Panc1 (cell line): ENCODE measurements around the gene KLRF2. TPM values are rescaled to one million over a fixed set of nuclear protein-coding genes. Genes with fewer than 3 reads are reported as not detected.

Experiments
- ATAC-seq: fragments of 200-7000 bp; cut with Tn5 transposase; 2 replicates; pipeline ENCODE4 v1.9.1; 2020; ENCODE audit warnings: mild to moderate bottlenecking, moderate library complexity
- BruUV-seq: library from RNA; stranded (reverse); fragments of 400-500 nt; replicated peaks from 2 replicates; lab custom pipeline; 2021; lab: Mats Ljungman, UMichigan
- CTCF ChIA-PET: fragments of 300-600 bp; sonication (Branson Sonifier 250); formaldehyde crosslinking; loops from one replicate; lab custom pipeline; 2022; ENCODE audit warnings: antibody characterized with exemption; lab: Charles Lee
- POLR2A ChIA-PET: fragments of 300-600 bp; sonication (Branson Sonifier 250); formaldehyde crosslinking; loops from one replicate; lab custom pipeline; 2022; ENCODE audit warnings: antibody characterized with exemption; lab: Charles Lee
- DNase-seq: peaks from one replicate; pipeline ENCODE4 v3.0.0-alpha.2; 2010; ENCODE audit warnings: low read depth, low spot score
- H3K27ac ChIP-seq: 2 replicates; pipeline ENCODE4 v1.5.1; 2011; ENCODE audit warnings: mild to moderate bottlenecking, low read length, inconsistent platforms
- H3K27me3 ChIP-seq: fragments of 200-500 bp; sonication (Bioruptor generic); 2 replicates; pipeline ENCODE4 v1.6.0; 2014; ENCODE audit warnings: low read length, inconsistent platforms; ENCODE audit not compliant: control insufficient read depth, insufficient read depth
- H3K36me3 ChIP-seq: fragments of 200-500 bp; sonication (Bioruptor generic); 2 replicates; pipeline ENCODE4 v1.5.1; 2014; ENCODE audit warnings: inconsistent platforms, mild to moderate bottlenecking, low read length, moderate library complexity; ENCODE audit not compliant: control insufficient read depth, insufficient read depth
- H3K4me1 ChIP-seq: 2 replicates; pipeline ENCODE4 v1.5.1; 2011; ENCODE audit warnings: inconsistent platforms, mild to moderate bottlenecking, low read length, moderate library complexity; ENCODE audit not compliant: control insufficient read depth, insufficient read depth
- H3K4me3 ChIP-seq, 2 experiments: 2 replicates each; pipeline ENCODE4 v1.5.1; 2011 to 2012; ENCODE audit warnings: low read depth in 2 of 2, low read length in 2 of 2, mild to moderate bottlenecking in 2 of 2, inconsistent platforms in 1 of 2, moderate library complexity in 1 of 2
- H3K9me3 ChIP-seq: fragments of 200-500 bp; sonication (Bioruptor generic); 2 replicates; pipeline ENCODE4 v1.5.1; 2014; ENCODE audit warnings: low read depth, mild to moderate bottlenecking, inconsistent platforms, low read length, moderate library complexity; ENCODE audit not compliant: control insufficient read depth, insufficient read depth
- CTCF ChIP-seq: fragments of 450-650 bp; IDR thresholded peaks from 2 replicates; pipeline ENCODE4 v1.5.1; 2017; ENCODE audit warnings: mild to moderate bottlenecking
- POLR2AphosphoS5 ChIP-seq: IDR thresholded peaks from 2 replicates; pipeline ENCODE4 v1.6.1; 2012; ENCODE audit warnings: mild to moderate bottlenecking, low read depth, low read length, moderate library complexity
- REST ChIP-seq, 2 experiments: IDR thresholded peaks; 2 replicates each; pipeline ENCODE4 v1.6.1; 2011 to 2012; ENCODE audit warnings: low read depth in 2 of 2, control low read depth in 1 of 2, low read length in 1 of 2, mild to moderate bottlenecking in 1 of 2, moderate library complexity in 1 of 2; ENCODE audit not compliant: insufficient read depth in 1 of 2
- SIN3A ChIP-seq: IDR thresholded peaks from 2 replicates; pipeline ENCODE4 v1.6.1; 2012; ENCODE audit warnings: low read depth, mild to moderate bottlenecking, low read length, moderate library complexity, borderline replicate concordance; ENCODE audit not compliant: insufficient read depth
- TCF7L2 ChIP-seq: IDR thresholded peaks from 2 replicates; pipeline ENCODE4 v1.6.1; 2011; ENCODE audit warnings: mild to moderate bottlenecking, low read depth, low read length, inconsistent platforms
- in situ Hi-C: cut with HindIII; loops from 2 replicates; pipeline ENCODE4 v1.10.0; 2016; ENCODE audit warnings: low sequenced_read_pairs, low pct_unique_long_range_greater_than_20kb
- intact Hi-C: fragments of 100-400 bp; cut with micrococcal nuclease; formaldehyde crosslinking; loops from one replicate; pipeline ENCODE4 v1.10.0; 2022; ENCODE audit not compliant: unreplicated experiment
- total RNA-seq: library from RNA; stranded (reverse); gene quantifications from one replicate; pipeline ENCODE4 v1.2.1, GENCODE V29; 2021; ENCODE audit not compliant: unreplicated experiment

KLRF2 gene
- total RNA-seq, 1 experiment from 2014 or later, result not detected

DNA sequence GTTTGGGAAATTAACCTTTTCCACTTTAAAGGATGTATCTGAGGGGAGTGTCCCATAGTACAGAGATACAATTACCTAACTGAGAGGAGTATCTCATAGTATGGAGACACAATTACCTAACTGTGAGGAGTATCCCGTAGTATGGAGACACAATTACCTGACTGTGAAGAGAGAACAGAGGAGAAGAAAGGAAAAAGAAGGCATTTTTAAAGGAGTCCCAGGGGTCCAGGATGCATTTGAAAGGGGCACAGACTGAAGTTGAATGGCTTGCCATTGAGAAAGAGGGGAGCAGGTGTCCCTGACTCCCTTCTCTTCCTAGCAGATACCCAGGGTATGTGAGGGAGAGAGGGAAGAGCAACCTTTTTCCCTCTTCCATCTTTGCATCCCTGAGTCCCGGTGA lies 17.9 kb downstream of the KLRF2 start:
- in situ Hi-C loops, result no loop called here

GRCh38 chr12:9900930-9901329 lies 19.6 kb downstream of the KLRF2 start:
- in situ Hi-C loops, result no loop called here
- Histone ChIP-seq H3K27me3 (no peaks in the 10 kb centered on the region), H3K4me1 (no peaks in the 10 kb centered on the region), H3K4me3 (no peak overlapping the region), H3K9me3 (no peaks in the 10 kb centered on the region), H3K27ac (no peak overlapping the region), H3K36me3 (no peaks in the 10 kb centered on the region)
- ChIA-PET CTCF (no interaction called here), POLR2A (interaction anchor here (0.6 kb wide), 1 partner anchor 104 kb away, joined by 6 read pairs; no protein-coding TSS in a partner anchor)
- BruUV-seq, result no TSS peak
- intact Hi-C loops, result no loop called here
- no peak for TF ChIP-seq SIN3A
- TF ChIP-seq TCF7L2, result no peak
- no peak for TF ChIP-seq REST (IDR thresholded peaks at IDR 0.05; ENCODE audit: insufficient read depth in 1 of 2, low read depth in 2 of 2, low read length in 1 of 2)
- no peak for TF ChIP-seq CTCF
- no peak for TF ChIP-seq POLR2AphosphoS5
- ATAC-seq, result no peak
- DNase-seq, result no peak

More for the DNA sequence above, 17.9 kb downstream of the KLRF2 start:
- no peak overlapping the region for H3K27ac ChIP-seq
- no peak overlapping the region for H3K4me3 ChIP-seq
- CTCF ChIA-PET, result no interaction called here
- TF ChIP-seq POLR2AphosphoS5 (no peak), CTCF (no peak), SIN3A (no peak), TCF7L2 (no peak), REST (IDR thresholded peaks at IDR 0.05; ENCODE audit: insufficient read depth in 1 of 2, low read depth in 2 of 2, low read length in 1 of 2) (no peak)
- BruUV-seq, result no TSS peak
- intact Hi-C loops, result no loop called here
- H3K4me1 ChIP-seq, result no peaks in the 10 kb centered on the region
- ATAC-seq (no peak), DNase-seq (no peak)
- no peaks in the 10 kb centered on the region for H3K27me3 ChIP-seq
- H3K9me3 ChIP-seq, result no peaks in the 10 kb centered on the region
- POLR2A ChIA-PET, result no interaction called here
- H3K36me3 ChIP-seq, result no peaks in the 10 kb centered on the region
